Loucy (cell line): ENCODE results near the gene SPC24.
"Not testable (repeated sequence)": the region's sequence is repeated elsewhere in the genome, so short reads cannot be mapped to it uniquely, and the experiment has no call there.

Experiments
- H2AFZ ChIP-seq: fragments of 200-600 bp; sonication (generic); 2 replicates; pipeline ENCODE4 v1.6.0; 2016; ENCODE audit warnings: antibody characterized with exemption, mild to moderate bottlenecking, low read length, moderate library complexity
- H3F3A ChIP-seq: fragments of 200-600 bp; 2 replicates; pipeline ENCODE4 v1.6.0; 2016; ENCODE audit warnings: antibody characterized with exemption, low read depth, mild to moderate bottlenecking
- H3K27me3 ChIP-seq: fragments of 200-600 bp; sonication (generic); 2 replicates; pipeline ENCODE4 v1.6.1; 2014; ENCODE audit warnings: low read length, mild to moderate bottlenecking; ENCODE audit not compliant: insufficient read depth, poor library complexity, severe bottlenecking
- H3K36me3 ChIP-seq: fragments of 200-600 bp; sonication (generic); 2 replicates; pipeline ENCODE4 v1.6.1; 2016; ENCODE audit warnings: low read length; ENCODE audit not compliant: insufficient read depth
- H3K4me1 ChIP-seq: fragments of 200-600 bp; sonication (generic); 2 replicates; pipeline ENCODE4 v1.5.1; 2014; ENCODE audit warnings: low read length, mild to moderate bottlenecking; ENCODE audit not compliant: insufficient read depth, poor library complexity, severe bottlenecking
- H3K4me2 ChIP-seq: fragments of 200-600 bp; sonication (generic); 2 replicates; pipeline ENCODE4 v1.6.0; 2014; ENCODE audit warnings: antibody characterized with exemption, low read length, low read depth, mild to moderate bottlenecking; ENCODE audit not compliant: poor library complexity, severe bottlenecking
- H3K4me3 ChIP-seq: fragments of 200-600 bp; sonication (generic); 2 replicates; pipeline ENCODE4 v1.5.1; 2014; ENCODE audit warnings: low read length, mild to moderate bottlenecking, mixed read lengths; ENCODE audit not compliant: poor library complexity, severe bottlenecking
- H3K79me2 ChIP-seq: fragments of 200-600 bp; sonication (generic); 2 replicates; pipeline ENCODE4 v1.6.1; 2014; ENCODE audit warnings: low read length; ENCODE audit not compliant: insufficient read depth
- H3K9ac ChIP-seq: fragments of 200-600 bp; sonication (generic); 2 replicates; pipeline ENCODE4 v1.6.0; 2014; ENCODE audit warnings: mild to moderate bottlenecking, low read depth, low read length, moderate library complexity; ENCODE audit not compliant: poor library complexity, severe bottlenecking
- H3K9me2 ChIP-seq: fragments of 200-600 bp; sonication (generic); replicated peaks from 2 replicates; pipeline ENCODE4 v1.6.1; 2016; ENCODE audit warnings: low read depth, low read length, mixed read lengths
- H3K9me3 ChIP-seq: fragments of 200-600 bp; sonication (generic); 2 replicates; pipeline ENCODE4 v1.6.1; 2014; ENCODE audit warnings: mild to moderate bottlenecking, antibody characterized with exemption, low read length, low read depth; ENCODE audit not compliant: insufficient read depth
- H4K20me1 ChIP-seq: fragments of 200-600 bp; sonication (generic); 2 replicates; pipeline ENCODE4 v1.6.0; 2014; ENCODE audit warnings: antibody characterized with exemption, low read length, mild to moderate bottlenecking; ENCODE audit not compliant: insufficient read depth, poor library complexity, severe bottlenecking
- CTCF ChIP-seq: fragments of 200-600 bp; sonication (generic); conservative IDR thresholded peaks from 2 replicates; pipeline ENCODE4 v1.5.1; 2014; ENCODE audit warnings: mild to moderate bottlenecking, antibody characterized with exemption, low read length
- EZH2phosphoT487 ChIP-seq: fragments of 200-600 bp; IDR thresholded peaks from 2 replicates; pipeline ENCODE4 v1.6.1; 2018; ENCODE audit warnings: antibody characterized with exemption, mild to moderate bottlenecking, moderate library complexity, borderline replicate concordance

SPC24 gene

GRCh38 chr19:11108746-11109145 is 46.8 kb downstream of the SPC24 start:
- Histone ChIP-seq H3K27me3 (no peaks in the 10 kb centered on the region), H3K36me3 (peaks cover 95% of the 10 kb centered on the region; the same call in 1 of the 2 replicates), H3K4me3 (no peak overlapping the region), H3K79me2 (peaks cover 25% of the 10 kb centered on the region; the same call in 1 of the 2 replicates), H4K20me1 (peaks cover 49% of the 10 kb centered on the region), H3F3A (no peaks in the 10 kb centered on the region), H2AFZ (no peak overlapping the region), H3K9me3 (no peaks in the 10 kb centered on the region), H3K9ac (no peak overlapping the region), H3K4me2 (no peak overlapping the region), H3K9me2 (no peaks in the 10 kb centered on the region), H3K4me1 (no peaks in the 10 kb centered on the region)
- TF ChIP-seq EZH2phosphoT487 (no peak), CTCF (no peak)

GRCh38 chr19:11106477-11106876 is 49.1 kb downstream of the SPC24 start:
- no peak overlapping the region for H2AFZ ChIP-seq
- H3K9me2 ChIP-seq: no peaks in the 10 kb centered on the region
- no peaks in the 10 kb centered on the region for H3K9me3 ChIP-seq
- H3K79me2 ChIP-seq: peaks cover 43% of the 10 kb centered on the region; the same call in 1 of the 2 replicates
- H3K4me3 ChIP-seq: no peak overlapping the region
- H3K27me3 ChIP-seq: no peaks in the 10 kb centered on the region
- H3K4me2 ChIP-seq: no peak overlapping the region
- TF ChIP-seq EZH2phosphoT487 (no peak), CTCF (no peak)
- H3K9ac ChIP-seq: no peak overlapping the region
- H3K4me1 ChIP-seq: no peaks in the 10 kb centered on the region
- H3F3A ChIP-seq: no peaks in the 10 kb centered on the region
- H3K36me3 ChIP-seq: peaks cover 96% of the 10 kb centered on the region
- H4K20me1 ChIP-seq: peaks cover 56% of the 10 kb centered on the region

- no peaks in the 10 kb centered on the region for H3F3A ChIP-seq
- H3K36me3 ChIP-seq: peaks cover 94% of the 10 kb centered on the region
- H3K79me2 ChIP-seq: peaks cover 55% of the 10 kb centered on the region
- no peak overlapping the region for H2AFZ ChIP-seq
- no peak overlapping the region for H3K4me3 ChIP-seq
- no peaks in the 10 kb centered on the region for H3K9me2 ChIP-seq
- TF ChIP-seq EZH2phosphoT487 (no peak), CTCF (no peak)
- H3K9ac ChIP-seq: no peak overlapping the region
- H4K20me1 ChIP-seq: peaks cover 59% of the 10 kb centered on the region
- no peak overlapping the region for H3K4me2 ChIP-seq
- no peaks in the 10 kb centered on the region for H3K9me3 ChIP-seq
- no peaks in the 10 kb centered on the region for H3K4me1 ChIP-seq
- H3K27me3 ChIP-seq: no peaks in the 10 kb centered on the region
These were observed 50.5 kb downstream of the SPC24 start for GRCh38 chr19:11105014-11105636.

GRCh38 chr19:11103667-11104066 is 51.9 kb downstream of the SPC24 start:
- H3K36me3 ChIP-seq: peaks cover 94% of the 10 kb centered on the region
- not testable (repeated sequence) for H3K27me3 ChIP-seq, H3F3A ChIP-seq, H3K4me3 ChIP-seq, H3K9me3 ChIP-seq, H3K9ac ChIP-seq, H3K4me2 ChIP-seq, H2AFZ ChIP-seq, H3K4me1 ChIP-seq, H3K9me2 ChIP-seq
- peaks cover 69% of the 10 kb centered on the region for H3K79me2 ChIP-seq
- peaks cover 68% of the 10 kb centered on the region for H4K20me1 ChIP-seq
